ENCODE results near the gene HSPB1.

HSPB1 gene

DNA sequence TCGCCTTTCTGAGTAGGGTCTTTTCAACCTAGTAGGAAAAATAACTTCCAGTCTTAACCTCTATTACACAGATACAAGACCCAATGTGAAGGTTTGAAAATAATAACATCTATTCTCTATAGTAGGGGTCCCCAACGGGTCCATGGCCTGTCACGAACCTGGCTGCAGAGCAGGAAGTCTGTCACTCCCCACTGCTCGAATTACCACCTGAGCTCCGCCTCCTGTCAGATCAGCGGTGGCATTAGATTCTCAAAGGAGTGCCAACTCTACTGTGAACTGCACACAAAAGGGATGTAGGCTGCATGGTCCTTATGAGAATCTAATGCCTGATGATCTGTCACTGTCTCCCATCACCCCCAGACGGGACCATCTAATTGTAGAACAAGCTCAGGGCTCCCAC lies 48.9 kb downstream of the HSPB1 start:
- no peak for DNase-seq (ENCODE audit: insufficient read length, low spot score)
- TF ChIP-seq, protein P1, sequence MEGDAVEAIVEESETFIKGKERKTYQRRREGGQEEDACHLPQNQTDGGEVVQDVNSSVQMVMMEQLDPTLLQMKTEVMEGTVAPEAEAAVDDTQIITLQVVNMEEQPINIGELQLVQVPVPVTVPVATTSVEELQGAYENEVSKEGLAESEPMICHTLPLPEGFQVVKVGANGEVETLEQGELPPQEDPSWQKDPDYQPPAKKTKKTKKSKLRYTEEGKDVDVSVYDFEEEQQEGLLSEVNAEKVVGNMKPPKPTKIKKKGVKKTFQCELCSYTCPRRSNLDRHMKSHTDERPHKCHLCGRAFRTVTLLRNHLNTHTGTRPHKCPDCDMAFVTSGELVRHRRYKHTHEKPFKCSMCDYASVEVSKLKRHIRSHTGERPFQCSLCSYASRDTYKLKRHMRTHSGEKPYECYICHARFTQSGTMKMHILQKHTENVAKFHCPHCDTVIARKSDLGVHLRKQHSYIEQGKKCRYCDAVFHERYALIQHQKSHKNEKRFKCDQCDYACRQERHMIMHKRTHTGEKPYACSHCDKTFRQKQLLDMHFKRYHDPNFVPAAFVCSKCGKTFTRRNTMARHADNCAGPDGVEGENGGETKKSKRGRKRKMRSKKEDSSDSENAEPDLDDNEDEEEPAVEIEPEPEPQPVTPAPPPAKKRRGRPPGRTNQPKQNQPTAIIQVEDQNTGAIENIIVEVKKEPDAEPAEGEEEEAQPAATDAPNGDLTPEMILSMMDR (IDR thresholded peaks at IDR 0.05; ENCODE audit: insufficient read depth, missing control alignments) = no peak
- FAIRE-seq = no peak

DNA sequence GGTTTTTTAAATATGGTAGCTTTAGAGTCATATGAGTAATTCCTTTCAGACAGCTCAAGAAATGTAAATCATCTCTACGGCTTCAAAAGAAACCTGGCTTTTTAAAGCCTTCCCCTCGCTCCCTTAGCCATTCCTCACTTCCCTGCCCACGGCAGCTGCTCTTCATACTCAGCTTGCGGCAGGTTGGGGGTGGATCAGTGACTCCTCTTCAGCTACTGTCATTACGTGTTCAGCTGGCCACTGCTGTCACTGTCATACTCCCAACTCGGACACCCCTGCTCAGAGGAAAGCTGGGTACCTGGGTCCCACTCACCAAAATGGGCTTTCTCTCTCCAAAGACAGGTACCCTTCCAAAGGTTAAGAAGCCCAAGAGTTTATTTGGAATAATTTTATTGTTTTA lies 49.7 kb downstream of the HSPB1 start:
- FAIRE-seq (no peak), DNase-seq (ENCODE audit: insufficient read length, low spot score) (no peak)
- TF ChIP-seq, protein P1 (IDR thresholded peaks at IDR 0.05; ENCODE audit: insufficient read depth, missing control alignments) = no peak

DNA sequence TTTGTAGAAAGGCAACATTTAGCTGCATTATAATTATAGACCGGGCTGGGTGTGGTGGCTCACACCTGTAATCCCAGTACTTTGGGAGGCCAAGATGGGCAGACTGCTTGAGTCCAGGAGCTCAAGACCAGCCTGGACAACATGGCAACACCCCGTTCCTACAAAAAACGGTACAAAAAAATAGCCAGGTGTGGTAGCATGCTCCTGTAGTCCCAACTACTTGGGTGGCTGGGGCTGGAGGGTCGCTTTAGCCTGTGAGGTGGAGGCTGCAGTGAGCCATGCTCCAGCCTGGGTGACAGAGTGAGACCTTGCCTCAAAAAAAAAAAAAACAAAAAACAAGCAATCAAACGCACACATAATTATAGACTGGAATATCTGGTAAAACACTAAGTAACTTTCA lies 51.3 kb downstream of the HSPB1 start:
- no peak for DNase-seq (ENCODE audit: insufficient read length, low spot score)
- TF ChIP-seq, protein P1 (IDR thresholded peaks at IDR 0.05; ENCODE audit: insufficient read depth, missing control alignments) = no peak
- FAIRE-seq = no peak

All from D721Med (cell line).